Inferior parietal cortex (tissue), 1 donor: Measurements from ENCODE around the gene TMEM176A.

Experiments used
- DNase-seq: peaks from one replicate; pipeline ENCODE4 v3.0.0-alpha.2; 2016; ENCODE audit errors: extremely low spot score

Gene TMEM176A

DNA sequence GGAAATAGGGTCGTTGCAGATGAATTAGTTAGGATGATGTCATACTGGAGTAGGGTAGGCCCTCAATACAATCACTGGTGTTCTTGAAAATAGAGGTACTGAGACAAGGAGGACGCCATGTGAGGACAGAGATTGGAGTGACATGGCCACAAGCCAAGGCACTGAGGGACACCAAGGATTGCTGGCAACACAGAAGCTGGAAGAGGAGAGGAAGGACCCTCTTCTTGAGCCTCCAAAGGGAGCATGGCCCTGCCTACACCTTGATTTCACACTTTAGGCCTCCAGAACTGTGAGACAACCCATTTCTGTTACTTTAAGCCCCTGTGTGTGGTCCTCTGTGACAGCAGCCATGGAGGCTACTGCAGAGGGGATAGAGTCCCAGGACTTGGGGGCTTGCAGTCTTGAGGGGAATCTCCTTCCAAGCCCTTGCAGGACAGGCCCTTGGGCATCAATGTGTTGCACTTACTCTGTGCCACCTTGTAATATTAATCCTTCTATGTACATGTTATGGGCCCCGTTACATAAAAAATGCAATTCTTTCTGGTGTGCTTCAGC is 48.1 kb downstream of the TMEM176A start:
- no peak for DNase-seq

GRCh38 chr7:150849204-150849775 is 48.7 kb downstream of the TMEM176A start:
- DNase-seq: no peak

DNA sequence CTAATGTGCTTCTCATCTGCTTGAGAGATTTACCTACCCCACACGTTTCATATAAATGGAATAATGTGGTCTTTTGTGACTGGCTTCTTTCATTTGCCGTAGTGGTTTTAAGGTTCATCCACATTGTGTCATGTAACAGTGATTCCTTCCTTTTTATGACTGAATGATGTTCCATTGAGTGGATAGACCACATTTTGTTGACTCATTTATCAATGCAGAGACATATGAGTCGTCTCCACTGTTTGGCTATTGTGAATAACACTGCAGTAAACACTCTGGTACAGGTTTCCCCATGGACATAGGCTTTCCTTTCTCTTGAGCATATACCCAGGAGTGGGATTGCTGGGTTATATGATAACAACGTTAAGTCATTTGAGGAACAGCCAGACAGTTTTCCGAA is 49.7 kb downstream of the TMEM176A start:
- DNase-seq: no peak

DNA sequence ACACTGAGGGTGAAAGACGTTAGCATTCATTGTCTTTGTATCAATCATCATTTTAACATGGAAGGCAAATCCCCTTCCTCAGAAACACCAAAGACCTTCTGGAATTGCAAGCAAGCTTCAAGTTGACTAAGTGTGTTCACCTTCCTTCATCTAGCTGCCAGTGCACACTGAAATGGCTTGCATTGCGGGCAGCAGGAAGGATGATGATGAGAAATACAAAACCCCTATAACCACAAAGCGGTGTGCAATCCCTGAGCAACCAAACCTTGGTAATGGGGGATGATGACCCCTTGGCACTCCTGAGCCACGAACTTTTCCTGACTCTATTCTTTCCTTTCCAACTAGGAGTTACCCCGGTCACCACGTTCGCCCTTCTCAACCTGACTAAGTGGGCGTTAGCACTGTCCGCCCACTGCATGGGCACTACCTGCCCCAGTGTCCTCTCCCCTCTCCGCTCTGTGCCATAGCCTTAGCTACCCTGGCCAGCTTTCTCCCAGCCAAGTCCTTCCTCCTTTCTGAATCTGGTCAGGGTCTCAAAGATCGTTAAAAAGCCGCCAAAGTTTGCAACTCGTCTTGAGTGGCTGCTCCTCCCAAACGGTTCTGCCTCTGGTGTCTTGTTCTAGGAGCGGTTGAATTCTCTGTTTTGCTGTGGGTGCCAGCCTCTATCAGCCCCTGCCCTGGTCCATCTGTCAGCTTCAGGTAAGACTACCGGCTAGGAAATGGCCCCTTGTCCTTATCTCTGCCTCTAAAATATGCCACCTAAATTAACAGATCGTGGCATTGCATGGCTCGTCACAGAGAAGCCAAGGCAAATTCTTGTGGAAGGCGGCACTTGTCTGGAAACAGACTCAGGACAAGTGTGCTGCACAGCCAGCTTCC is 51.2 kb downstream of the TMEM176A start:
- no peak for DNase-seq

GRCh38 chr7:150852371-150852905 is 51.9 kb downstream of the TMEM176A start, which contains the start of gene AOC1:
TSS of gene AOC1 (plus strand) at chr7:150852517. CDS start at chr7:150856471, 3,954 bp downstream.
- DNase-seq: no peak

GRCh38 chr7:150854066-150855000 is 53.8 kb downstream of the TMEM176A start:
- no peak for DNase-seq
